NK-92 (cell line): Measurements from ENCODE around the gene GALNT9.
"Not testable (repeated sequence)": the region's sequence is repeated elsewhere in the genome, so short reads cannot be mapped to it uniquely, and the experiment has no call there.

Experiments
- DNase-seq: peaks from one replicate; lab custom pipeline; 2025; ENCODE audit not compliant: unreplicated experiment; lab: John Stamatoyannopoulos, UW

GALNT9 gene

GRCh38 chr12:132253698-132254480 is 75.5 kb downstream of the GALNT9 start:
- no peak for DNase-seq

- not testable (repeated sequence) for DNase-seq
These were observed 76.4 kb downstream of the GALNT9 start for GRCh38 chr12:132252981-132253380.

- no peak for DNase-seq
These were observed 77.5 kb downstream of the GALNT9 start for GRCh38 chr12:132251741-132252490.

GRCh38 chr12:132251310-132251709 is 78.1 kb downstream of the GALNT9 start:
- DNase-seq, result no peak

GRCh38 chr12:132250707-132251106 is 78.7 kb downstream of the GALNT9 start:
- no peak for DNase-seq

GRCh38 chr12:132249689-132250478 is 79.5 kb downstream of the GALNT9 start:
- no peak for DNase-seq

GRCh38 chr12:132248453-132249167 is 80.8 kb downstream of the GALNT9 start:
- no peak for DNase-seq

- DNase-seq, result no peak
These were observed 81.5 kb downstream of the GALNT9 start for GRCh38 chr12:132247718-132248452.

GRCh38 chr12:132246997-132247717 is 82.2 kb downstream of the GALNT9 start:
- no peak for DNase-seq

GRCh38 chr12:132245521-132246101 is 83.8 kb downstream of the GALNT9 start:
- DNase-seq, result no peak

GRCh38 chr12:132244724-132245295 is 84.6 kb downstream of the GALNT9 start:
- DNase-seq, result no peak

- no peak for DNase-seq
These were observed 85.6 kb downstream of the GALNT9 start for GRCh38 chr12:132243596-132244310.

GRCh38 chr12:132243171-132243570 is 86.2 kb downstream of the GALNT9 start:
- DNase-seq, result not testable (repeated sequence)

GRCh38 chr12:132240669-132241007 is 88.8 kb downstream of the GALNT9 start:
- DNase-seq, result not testable (repeated sequence)

GRCh38 chr12:132239796-132240668 is 89.4 kb downstream of the GALNT9 start:
- no peak for DNase-seq

- no peak for DNase-seq
These were observed 90.0 kb downstream of the GALNT9 start for GRCh38 chr12:132239392-132239791.

- no peak for DNase-seq
These were observed 90.5 kb downstream of the GALNT9 start for GRCh38 chr12:132238884-132239283.
